MM.1S (cell line): Measurements from ENCODE around the gene ALKBH7.

Experiments used
- DNase-seq: peaks from one replicate; pipeline ENCODE4 v3.0.0-alpha.2; 2015
- H2AFZ ChIP-seq: fragments of 300-600 bp; sonication (generic); 2 replicates; pipeline ENCODE4 v1.6.0; 2016; ENCODE audit warnings: antibody characterized with exemption, low read length
- H3F3A ChIP-seq: fragments of 300-600 bp; sonication (generic); 2 replicates; pipeline ENCODE4 v1.6.1; 2016; ENCODE audit warnings: mild to moderate bottlenecking, antibody characterized with exemption, low read length, moderate library complexity, mixed read lengths; ENCODE audit not compliant: insufficient read depth
- H3K27ac ChIP-seq: fragments of 300-600 bp; sonication (generic); 2 replicates; pipeline ENCODE4 v1.5.1; 2016; ENCODE audit warnings: mild to moderate bottlenecking, low read length
- H3K27me3 ChIP-seq: fragments of 300-600 bp; sonication (generic); replicated peaks from 2 replicates; pipeline ENCODE4 v1.6.0; 2016; ENCODE audit warnings: low read length; ENCODE audit not compliant: insufficient read depth
- H3K36me3 ChIP-seq: fragments of 300-600 bp; sonication (generic); replicated peaks from 2 replicates; pipeline ENCODE4 v1.6.1; 2016; ENCODE audit warnings: mild to moderate bottlenecking, low read length, mixed read lengths; ENCODE audit not compliant: insufficient read depth
- H3K4me1 ChIP-seq: fragments of 300-600 bp; sonication (generic); 2 replicates; pipeline ENCODE4 v1.6.1; 2016; ENCODE audit warnings: low read length, mixed read lengths
- H3K4me2 ChIP-seq: fragments of 300-600 bp; sonication (generic); 2 replicates; pipeline ENCODE4 v1.6.0; 2016; ENCODE audit warnings: low read depth, low read length
- H3K4me3 ChIP-seq: fragments of 300-600 bp; sonication (generic); 2 replicates; pipeline ENCODE4 v1.5.1; 2016; ENCODE audit warnings: low read length, mixed read lengths
- H3K79me2 ChIP-seq: fragments of 300-600 bp; sonication (generic); 2 replicates; pipeline ENCODE4 v1.6.1; 2016; ENCODE audit warnings: mixed run types, low read length, mixed read lengths
- H3K9ac ChIP-seq: fragments of 300-600 bp; sonication (generic); 2 replicates; pipeline ENCODE4 v1.6.1; 2016; ENCODE audit warnings: low read length, mixed read lengths
- H3K9me2 ChIP-seq: fragments of 300-600 bp; sonication (generic); replicated peaks from 2 replicates; pipeline ENCODE4 v1.6.1; 2016; ENCODE audit warnings: mild to moderate bottlenecking, low read length, mixed read lengths; ENCODE audit not compliant: insufficient read depth
- H3K9me3 ChIP-seq: fragments of 300-600 bp; sonication (generic); replicated peaks from 2 replicates; pipeline ENCODE4 v1.6.1; 2016; ENCODE audit warnings: mild to moderate bottlenecking, low read length, mixed read lengths; ENCODE audit not compliant: insufficient read depth
- H4K20me1 ChIP-seq: fragments of 300-600 bp; sonication (generic); 2 replicates; pipeline ENCODE4 v1.6.1; 2016; ENCODE audit warnings: mild to moderate bottlenecking, low read length, moderate library complexity, mixed read lengths; ENCODE audit not compliant: insufficient read depth
- EZH2 ChIP-seq: fragments of 300-600 bp; sonication (generic); optimal IDR thresholded peaks from 2 replicates; pipeline ENCODE3; 2017; ENCODE audit warnings: low read depth, mild to moderate bottlenecking, antibody characterized with exemption, low read length, mixed read lengths
- EZH2phosphoT487 ChIP-seq: fragments of 300-600 bp; sonication (generic); IDR thresholded peaks from 2 replicates; pipeline ENCODE4 v1.6.1; 2018; ENCODE audit warnings: antibody characterized with exemption, low read length
- TF ChIP-seq, protein P1 (sequence below): fragments of 300-600 bp; sonication (generic); IDR thresholded peaks from 2 replicates; pipeline ENCODE4 v1.5.1; 2016; ENCODE audit warnings: antibody characterized with exemption, low read length, mixed read lengths

ALKBH7 gene

DNA sequence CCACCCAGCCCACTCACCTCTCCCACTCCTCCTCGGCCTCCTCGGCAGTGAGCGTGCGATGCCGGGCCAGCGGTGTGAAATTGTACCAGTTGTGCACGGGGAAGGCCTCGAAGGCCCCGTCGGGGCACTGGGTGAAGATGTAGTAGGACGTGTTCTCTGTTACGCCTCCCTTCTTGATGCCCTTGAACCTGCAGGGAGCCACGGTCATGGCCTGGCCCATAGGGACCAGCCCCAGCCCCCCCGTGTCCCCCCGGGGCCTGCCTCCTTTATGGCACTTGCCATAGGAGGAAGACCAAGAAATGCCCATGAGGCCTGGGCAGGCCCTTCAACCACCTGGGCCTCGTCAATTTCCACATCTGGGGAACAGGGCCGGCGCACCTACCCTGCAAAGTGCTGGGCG lies 14.8 kb downstream of the ALKBH7 start:
- Histone ChIP-seq H3K4me3 (no peak overlapping the region), H3K9ac (no peak overlapping the region), H3K27me3 (no peaks in the 10 kb centered on the region), H3F3A (no peaks in the 10 kb centered on the region), H3K9me2 (no peaks in the 10 kb centered on the region), H2AFZ (no peak overlapping the region), H3K27ac (no peak overlapping the region), H3K79me2 (peaks cover 19% of the 10 kb centered on the region), H3K36me3 (0 out of 2 replicates have a peak, but pooled peaks cover 7% of the 10 kb centered on the region), H3K4me2 (no peak overlapping the region), H3K9me3 (no peaks in the 10 kb centered on the region), H3K4me1 (peaks cover 8% of the 10 kb centered on the region), H4K20me1 (no peaks in the 10 kb centered on the region)
- TF ChIP-seq, protein P1, sequence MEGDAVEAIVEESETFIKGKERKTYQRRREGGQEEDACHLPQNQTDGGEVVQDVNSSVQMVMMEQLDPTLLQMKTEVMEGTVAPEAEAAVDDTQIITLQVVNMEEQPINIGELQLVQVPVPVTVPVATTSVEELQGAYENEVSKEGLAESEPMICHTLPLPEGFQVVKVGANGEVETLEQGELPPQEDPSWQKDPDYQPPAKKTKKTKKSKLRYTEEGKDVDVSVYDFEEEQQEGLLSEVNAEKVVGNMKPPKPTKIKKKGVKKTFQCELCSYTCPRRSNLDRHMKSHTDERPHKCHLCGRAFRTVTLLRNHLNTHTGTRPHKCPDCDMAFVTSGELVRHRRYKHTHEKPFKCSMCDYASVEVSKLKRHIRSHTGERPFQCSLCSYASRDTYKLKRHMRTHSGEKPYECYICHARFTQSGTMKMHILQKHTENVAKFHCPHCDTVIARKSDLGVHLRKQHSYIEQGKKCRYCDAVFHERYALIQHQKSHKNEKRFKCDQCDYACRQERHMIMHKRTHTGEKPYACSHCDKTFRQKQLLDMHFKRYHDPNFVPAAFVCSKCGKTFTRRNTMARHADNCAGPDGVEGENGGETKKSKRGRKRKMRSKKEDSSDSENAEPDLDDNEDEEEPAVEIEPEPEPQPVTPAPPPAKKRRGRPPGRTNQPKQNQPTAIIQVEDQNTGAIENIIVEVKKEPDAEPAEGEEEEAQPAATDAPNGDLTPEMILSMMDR: no peak
- no peak for DNase-seq

DNA sequence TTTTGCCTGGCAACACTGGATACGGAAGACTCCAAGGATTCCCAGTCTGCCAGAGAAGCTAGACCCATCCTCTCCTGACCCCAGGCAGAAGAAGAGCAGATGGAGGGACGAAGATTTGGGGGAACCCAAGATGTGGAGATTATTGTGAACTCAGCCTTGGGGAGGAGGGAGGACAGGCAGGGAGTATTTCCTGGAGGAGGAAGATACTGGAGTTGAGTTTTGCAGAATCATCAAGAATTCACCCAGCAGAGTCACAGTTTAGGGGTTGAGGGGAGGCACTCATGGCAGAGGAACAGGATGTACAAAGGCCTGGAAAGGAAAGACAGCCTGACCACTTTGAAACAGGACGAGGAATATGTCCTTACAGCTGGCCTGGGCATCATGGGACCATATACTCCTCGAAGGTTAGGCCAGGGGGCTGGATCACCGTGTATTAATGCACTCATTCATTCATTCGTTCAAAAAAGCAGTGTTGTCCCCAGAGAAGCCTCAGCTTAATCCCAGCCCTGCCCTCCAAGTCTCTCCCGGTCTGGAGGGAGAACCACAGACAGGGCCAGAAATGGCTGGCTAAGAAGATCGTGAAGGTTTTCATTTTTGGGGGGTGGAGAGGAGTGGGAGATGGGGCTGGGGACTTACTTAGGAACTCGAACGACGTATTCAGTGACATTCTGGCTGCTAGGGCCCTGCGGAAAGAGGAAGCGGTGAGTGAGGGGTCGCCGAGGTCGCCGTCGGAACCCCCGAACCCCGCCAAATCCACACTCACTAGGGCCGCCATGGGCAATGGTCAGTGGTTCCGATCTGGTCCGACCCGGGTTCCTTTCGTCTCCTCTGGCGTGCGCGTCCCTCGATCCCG lies 19.9 kb downstream of the ALKBH7 start:
- H3F3A ChIP-seq: no peaks in the 10 kb centered on the region
- peak overlapping the region; percentile 88; the same call in 1 of the 2 replicates for H3K27ac ChIP-seq
- no peaks in the 10 kb centered on the region for H3K27me3 ChIP-seq
- TF ChIP-seq EZH2phosphoT487: no peak
- TF ChIP-seq EZH2: no peak
- TF ChIP-seq, protein P1: no peak
- peak overlapping the region; percentile 84 for H3K4me3 ChIP-seq
- peaks cover 9% of the 10 kb centered on the region for H3K4me1 ChIP-seq
- H2AFZ ChIP-seq: peak overlapping the region; percentile 98
- peak overlapping the region; percentile 78 for H3K4me2 ChIP-seq
- peaks cover 25% of the 10 kb centered on the region for H3K79me2 ChIP-seq
- H3K36me3 ChIP-seq: 0 out of 2 replicates have a peak, but pooled peaks cover 7% of the 10 kb centered on the region
- no peaks in the 10 kb centered on the region for H4K20me1 ChIP-seq
- DNase-seq: no peak
- peak overlapping the region; percentile 88 for H3K9ac ChIP-seq
- no peaks in the 10 kb centered on the region for H3K9me3 ChIP-seq
- no peaks in the 10 kb centered on the region for H3K9me2 ChIP-seq

DNA sequence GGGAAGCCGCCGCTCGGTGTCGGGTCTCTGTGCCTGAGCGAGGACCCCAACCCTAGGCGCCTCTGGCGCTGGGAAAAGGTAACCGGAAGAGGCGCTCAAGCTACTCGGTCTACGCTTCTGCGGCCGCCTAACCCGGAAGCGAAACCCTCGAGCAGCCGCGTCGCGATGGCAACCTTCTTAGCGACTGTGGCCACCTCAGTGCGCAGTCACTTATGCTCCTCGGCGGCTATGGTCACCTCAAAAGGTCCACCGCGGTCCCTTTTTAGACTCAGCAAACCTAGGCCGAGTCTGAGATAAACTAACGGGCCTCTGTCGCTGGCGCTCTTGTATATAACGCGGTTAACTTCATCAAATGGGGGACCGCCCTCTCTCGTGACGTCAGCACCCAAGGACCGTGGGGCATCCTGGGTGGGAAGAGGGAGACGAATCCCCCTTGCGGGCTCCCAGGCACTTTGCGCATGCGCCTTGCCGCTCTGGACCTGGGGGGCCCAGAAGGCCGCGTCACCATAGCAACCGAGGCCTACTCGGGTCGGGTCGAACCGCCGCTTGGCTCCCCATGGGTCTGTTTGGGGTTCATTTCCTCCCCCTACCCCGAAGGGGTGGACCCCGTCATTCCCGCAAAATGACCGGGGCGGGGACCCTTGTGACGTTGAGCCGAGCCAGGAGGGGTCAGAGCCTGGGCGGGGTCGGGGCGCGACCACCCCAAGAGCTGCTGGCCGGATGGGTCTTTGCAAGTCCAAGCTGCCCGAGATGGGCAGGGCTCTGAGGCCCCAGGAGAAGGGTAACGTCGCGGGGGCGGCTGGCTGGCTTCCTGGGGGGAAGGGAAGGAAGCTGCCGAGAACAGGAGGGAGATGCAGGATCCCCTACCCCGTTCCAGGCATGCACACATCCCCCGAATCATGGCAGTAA lies 20.7 kb downstream of the ALKBH7 start, which contains the start of gene GTF2F1:
Gene GTF2F1 (minus strand): TSS at position 91 of the 909 bp plus-strand sequence. CDS start 169 bp downstream, outside the sequence.
- Histone ChIP-seq H3K9me2 (no peaks in the 10 kb centered on the region), H3K4me1 (peaks cover 9% of the 10 kb centered on the region), H3K27me3 (no peaks in the 10 kb centered on the region), H3K9ac (peak within 1 kb of the TSS; percentile 88), H3K27ac (peak within 1 kb of the TSS; percentile 88), H3K36me3 (0 out of 2 replicates have a peak, but pooled peaks cover 7% of the 10 kb centered on the region), H3K9me3 (no peaks in the 10 kb centered on the region), H3K79me2 (peaks cover 25% of the 10 kb centered on the region), H2AFZ (peak within 1 kb of the TSS; percentile 98), H3K4me2 (peak within 1 kb of the TSS; percentile 78), H3F3A (no peaks in the 10 kb centered on the region), H3K4me3 (peak within 1 kb of the TSS; percentile 84), H4K20me1 (no peaks in the 10 kb centered on the region)
- DNase-seq: peak; percentile 96
- TF ChIP-seq EZH2phosphoT487: no peak
- no peak for TF ChIP-seq EZH2
- TF ChIP-seq, protein P1: no peak; the same call in 1 of the 2 replicates
